OCI-LY7 (cell line): Measurements from ENCODE around the gene ABR. TPM values are rescaled to one million over a fixed set of nuclear protein-coding genes. Genes with fewer than 3 reads are reported as not detected.

Experiments
- BruUV-seq: library from RNA; stranded (reverse); fragments of 400-500 nt; replicated peaks from 2 replicates; lab custom pipeline; 2021; lab: Mats Ljungman, UMichigan
- CTCF ChIA-PET: fragments of 300-600 bp; sonication (Branson Sonifier 250); formaldehyde crosslinking; loops from one replicate; lab custom pipeline; 2022; ENCODE audit warnings: antibody characterized with exemption; ENCODE audit not compliant: unreplicated experiment; lab: Charles Lee
- POLR2A ChIA-PET: fragments of 300-600 bp; sonication (Branson Sonifier 250); formaldehyde crosslinking; loops from one replicate; lab custom pipeline; 2022; ENCODE audit warnings: antibody characterized with exemption; lab: Charles Lee
- DNase-seq: peaks from one replicate; pipeline ENCODE4 v3.0.0-alpha.2; 2015; ENCODE audit warnings: low spot score
- H2AFZ ChIP-seq: fragments of 200-600 bp; sonication (generic), shearing (Covaris generic); 2 replicates; pipeline ENCODE4 v1.6.1; 2014; ENCODE audit warnings: mild to moderate bottlenecking, antibody characterized with exemption, low read length, moderate library complexity
- H3K27ac ChIP-seq: fragments of 200-600 bp; sonication (generic); 2 replicates; pipeline ENCODE4 v1.5.1; 2014; ENCODE audit warnings: mixed run types, low read depth, mild to moderate bottlenecking, moderate library complexity, low read length, inconsistent platforms; ENCODE audit not compliant: poor library complexity, severe bottlenecking
- H3K36me3 ChIP-seq: fragments of 200-600 bp; sonication (generic); 2 replicates; pipeline ENCODE4 v1.6.1; 2014; ENCODE audit warnings: mild to moderate bottlenecking, antibody characterized with exemption, low read length, moderate library complexity, mixed read lengths; ENCODE audit not compliant: insufficient read depth
- H3K4me1 ChIP-seq: fragments of 200-600 bp; sonication (generic); 2 replicates; pipeline ENCODE4 v1.5.1; 2014; ENCODE audit warnings: mild to moderate bottlenecking, low read length; ENCODE audit not compliant: insufficient read depth, poor library complexity, severe bottlenecking
- H3K4me2 ChIP-seq: fragments of 200-600 bp; sonication (generic); 2 replicates; pipeline ENCODE4 v1.6.1; 2014; ENCODE audit warnings: mild to moderate bottlenecking, low read length
- H3K4me3 ChIP-seq: fragments of 200-600 bp; sonication (generic); 2 replicates; pipeline ENCODE4 v1.5.1; 2014; ENCODE audit warnings: mild to moderate bottlenecking, low read depth, low read length; ENCODE audit not compliant: poor library complexity, severe bottlenecking
- H3K79me2 ChIP-seq: fragments of 200-600 bp; sonication (generic); 2 replicates; pipeline ENCODE4 v1.6.1; 2016; ENCODE audit warnings: low read depth, mild to moderate bottlenecking, low read length, moderate library complexity, mixed read lengths; ENCODE audit not compliant: insufficient read depth
- H3K9me2 ChIP-seq: fragments of 200-600 bp; sonication (generic); 2 replicates; pipeline ENCODE4 v1.6.1; 2016; ENCODE audit warnings: mild to moderate bottlenecking, low read length, mixed read lengths; ENCODE audit not compliant: insufficient read depth
- H3K9me3 ChIP-seq: fragments of 200-600 bp; sonication (generic); 2 replicates; pipeline ENCODE4 v1.6.1; 2014; ENCODE audit warnings: mild to moderate bottlenecking, mixed run types, low read length, mixed read lengths
- H4K20me1 ChIP-seq: fragments of 200-600 bp; sonication (generic); 2 replicates; pipeline ENCODE4 v1.6.1; 2014; ENCODE audit warnings: mild to moderate bottlenecking, antibody characterized with exemption, low read length, moderate library complexity, mixed read lengths; ENCODE audit not compliant: insufficient read depth
- EZH2phosphoT487 ChIP-seq: fragments of 200-600 bp; sonication (generic); IDR thresholded peaks from 2 replicates; pipeline ENCODE4 v1.6.1; 2018; ENCODE audit warnings: low read depth, borderline replicate concordance, mild to moderate bottlenecking, mixed run types, antibody characterized with exemption, low read length, moderate library complexity, mixed read lengths
- intact Hi-C: fragments of 100-400 bp; cut with micrococcal nuclease; formaldehyde crosslinking; loops from one replicate; pipeline ENCODE4 v1.10.0; 2022; ENCODE audit not compliant: unreplicated experiment
- total RNA-seq, 2 experiments: library from RNA; depleted of rRNA in 1 of 2; stranded (reverse); fragments of >200 nt in 1 of 2; shearing (Covaris generic) in 1 of 2; gene quantifications; 2 replicates each; pipeline ENCODE4 v1.2.3, GENCODE V29; 2014 to 2022
- TF ChIP-seq, protein P1 (sequence below): fragments of 200-600 bp; sonication (generic); conservative IDR thresholded peaks from 2 replicates; pipeline ENCODE4 v1.5.1; 2014; ENCODE audit warnings: mild to moderate bottlenecking, antibody characterized with exemption, low read length, moderate library complexity, mixed read lengths

ABR gene
- total RNA-seq, 2 experiments from 2014 or later: 164 to 181 TPM

DNA sequence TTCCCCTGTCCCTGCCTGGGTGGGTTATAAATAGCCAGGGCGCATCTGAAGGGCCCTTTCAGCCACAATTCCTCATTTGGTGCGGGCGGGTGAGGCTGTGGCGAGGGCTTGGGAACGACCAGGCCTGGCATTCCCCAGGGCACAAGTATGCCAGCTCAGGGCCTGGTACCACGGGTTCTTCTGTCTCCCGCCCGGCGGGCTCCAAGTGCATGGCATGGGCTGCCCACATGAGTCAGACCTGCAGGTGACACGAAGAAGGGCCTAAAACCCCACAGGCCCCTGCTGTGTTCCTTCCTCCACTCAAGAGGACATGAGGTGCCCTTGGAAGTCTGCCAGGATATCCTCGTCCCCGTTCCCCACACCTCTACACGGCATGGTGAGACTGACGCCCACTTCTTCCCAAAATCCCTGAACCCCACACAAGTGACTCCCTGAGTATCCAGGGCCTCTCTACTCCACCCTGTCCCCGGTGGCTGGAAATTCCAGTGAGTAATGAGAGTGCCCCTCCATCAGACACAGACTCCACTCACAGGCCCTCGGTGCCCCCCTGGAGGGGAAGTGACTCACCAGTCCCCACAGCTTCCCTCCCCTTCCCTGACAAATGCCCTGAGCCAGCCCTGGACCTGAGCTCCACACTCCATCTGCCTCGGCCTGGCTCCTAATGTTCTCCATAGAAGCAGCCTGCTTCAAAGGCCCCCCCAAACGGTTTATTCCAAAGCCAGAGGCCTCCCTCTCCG is 68.8 kb downstream of the ABR start:
- Histone ChIP-seq H4K20me1 (no peaks in the 10 kb centered on the region), H2AFZ (no peak overlapping the region), H3K79me2 (no peaks in the 10 kb centered on the region), H3K36me3 (peaks cover 6% of the 10 kb centered on the region; the same call in 1 of the 2 replicates), H3K9me2 (no peaks in the 10 kb centered on the region), H3K27ac (no peak overlapping the region), H3K9me3 (no peaks in the 10 kb centered on the region), H3K4me3 (no peak overlapping the region), H3K4me1 (peaks cover 30% of the 10 kb centered on the region), H3K4me2 (peak overlapping the region; percentile 59; the same call in 1 of the 2 replicates)
- no peak for DNase-seq
- intact Hi-C loops: no loop called here
- CTCF ChIA-PET: no interaction called here
- POLR2A ChIA-PET: no interaction called here
- no TSS peak for BruUV-seq
- TF ChIP-seq EZH2phosphoT487: no peak

DNA sequence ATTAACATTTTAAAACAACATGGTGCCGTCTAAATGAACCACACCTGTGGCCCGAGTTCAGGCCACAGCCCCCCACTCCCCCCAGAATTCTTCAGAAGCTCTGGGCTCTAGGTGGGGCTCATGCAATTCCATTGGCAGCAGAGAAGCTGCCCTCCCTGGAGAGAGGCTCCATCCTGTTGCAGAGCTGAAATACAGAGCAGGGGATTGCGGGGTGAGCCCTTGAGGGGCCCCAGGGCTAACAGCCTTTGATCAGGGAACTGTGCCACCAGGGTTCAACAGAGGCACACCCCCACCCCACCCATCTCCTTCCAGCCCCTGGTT is 69.3 kb downstream of the ABR start:
- POLR2A ChIA-PET: no interaction called here
- no TSS peak for BruUV-seq
- no peaks in the 10 kb centered on the region for H3K9me3 ChIP-seq
- no peak overlapping the region for H3K27ac ChIP-seq
- peaks cover 29% of the 10 kb centered on the region for H3K4me1 ChIP-seq
- CTCF ChIA-PET: no interaction called here
- TF ChIP-seq EZH2phosphoT487: no peak
- TF ChIP-seq, protein P1, sequence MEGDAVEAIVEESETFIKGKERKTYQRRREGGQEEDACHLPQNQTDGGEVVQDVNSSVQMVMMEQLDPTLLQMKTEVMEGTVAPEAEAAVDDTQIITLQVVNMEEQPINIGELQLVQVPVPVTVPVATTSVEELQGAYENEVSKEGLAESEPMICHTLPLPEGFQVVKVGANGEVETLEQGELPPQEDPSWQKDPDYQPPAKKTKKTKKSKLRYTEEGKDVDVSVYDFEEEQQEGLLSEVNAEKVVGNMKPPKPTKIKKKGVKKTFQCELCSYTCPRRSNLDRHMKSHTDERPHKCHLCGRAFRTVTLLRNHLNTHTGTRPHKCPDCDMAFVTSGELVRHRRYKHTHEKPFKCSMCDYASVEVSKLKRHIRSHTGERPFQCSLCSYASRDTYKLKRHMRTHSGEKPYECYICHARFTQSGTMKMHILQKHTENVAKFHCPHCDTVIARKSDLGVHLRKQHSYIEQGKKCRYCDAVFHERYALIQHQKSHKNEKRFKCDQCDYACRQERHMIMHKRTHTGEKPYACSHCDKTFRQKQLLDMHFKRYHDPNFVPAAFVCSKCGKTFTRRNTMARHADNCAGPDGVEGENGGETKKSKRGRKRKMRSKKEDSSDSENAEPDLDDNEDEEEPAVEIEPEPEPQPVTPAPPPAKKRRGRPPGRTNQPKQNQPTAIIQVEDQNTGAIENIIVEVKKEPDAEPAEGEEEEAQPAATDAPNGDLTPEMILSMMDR: no peak
- DNase-seq: no peak
- H3K9me2 ChIP-seq: no peaks in the 10 kb centered on the region
- peak overlapping the region; percentile 59; the same call in 1 of the 2 replicates for H3K4me2 ChIP-seq
- no peak overlapping the region for H3K4me3 ChIP-seq
- no peak overlapping the region for H2AFZ ChIP-seq
- intact Hi-C loops: no loop called here
- H3K79me2 ChIP-seq: no peaks in the 10 kb centered on the region
- H4K20me1 ChIP-seq: no peaks in the 10 kb centered on the region
- H3K36me3 ChIP-seq: peaks cover 9% of the 10 kb centered on the region; the same call in 1 of the 2 replicates

DNA sequence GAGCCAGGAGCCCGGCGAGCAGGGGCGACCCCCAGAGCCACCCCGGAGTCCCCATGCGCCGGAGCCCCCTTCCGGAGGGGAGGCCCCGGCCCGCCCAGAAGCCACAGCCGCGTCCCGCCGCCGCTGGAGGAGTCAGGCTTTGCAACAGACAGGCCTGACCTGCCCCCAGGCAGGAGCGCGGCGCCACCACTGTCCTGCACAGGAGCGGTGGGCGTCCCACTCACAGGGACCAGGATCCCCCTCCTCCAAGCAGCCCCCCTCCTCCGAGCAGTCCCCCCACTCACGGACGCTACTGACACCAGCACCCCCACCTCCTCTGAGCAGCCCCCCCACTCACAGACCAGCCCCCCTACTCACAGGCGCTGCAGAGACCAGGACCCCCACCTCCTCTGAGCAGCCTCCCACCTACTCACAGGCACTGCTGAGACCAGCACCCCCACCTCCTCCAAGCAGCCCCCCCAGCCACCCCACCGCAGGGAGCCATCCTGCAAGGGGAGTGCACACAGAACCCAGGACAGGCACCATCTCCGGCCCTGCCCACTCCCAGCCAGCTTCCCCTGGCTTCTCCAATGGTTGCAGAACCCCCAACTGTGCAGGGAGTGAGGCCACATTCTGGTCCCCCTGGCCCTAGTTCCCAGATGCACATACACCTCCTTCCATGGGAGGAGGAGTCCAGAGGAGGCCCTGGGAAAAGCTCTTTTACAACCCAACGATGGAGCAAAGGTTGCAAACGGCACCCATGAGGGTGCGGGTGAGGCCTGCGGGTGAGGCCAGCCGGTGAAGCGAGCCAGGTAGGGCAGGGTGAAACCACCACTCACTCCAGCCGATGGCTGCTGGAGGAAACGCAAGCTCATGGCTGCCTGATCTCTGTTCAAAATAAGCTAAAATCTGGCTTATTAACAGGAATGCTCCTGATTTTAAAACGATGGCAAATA is 69.9 kb downstream of the ABR start:
- H3K9me2 ChIP-seq: no peaks in the 10 kb centered on the region
- DNase-seq: no peak
- H3K9me3 ChIP-seq: no peaks in the 10 kb centered on the region
- H2AFZ ChIP-seq: no peak overlapping the region
- ChIA-PET POLR2A (no interaction called here), CTCF (no interaction called here)
- H3K4me1 ChIP-seq: peaks cover 24% of the 10 kb centered on the region
- peak overlapping the region; percentile 49 for H3K4me3 ChIP-seq
- TF ChIP-seq EZH2phosphoT487: no peak
- TF ChIP-seq, protein P1: 0 out of 2 replicates have a peak, but pooled peaks have one; percentile 15
- intact Hi-C loops: no loop called here
- H3K27ac ChIP-seq: no peak overlapping the region
- no peaks in the 10 kb centered on the region for H3K79me2 ChIP-seq
- H3K4me2 ChIP-seq: peak overlapping the region; percentile 59
- H3K36me3 ChIP-seq: peaks cover 9% of the 10 kb centered on the region; the same call in 1 of the 2 replicates
- H4K20me1 ChIP-seq: no peaks in the 10 kb centered on the region
- BruUV-seq: no TSS peak
